Uterus (tissue), 2 donors: ENCODE results near the gene SCAPER.
"Not testable (repeated sequence)": the region's sequence is repeated elsewhere in the genome, so short reads cannot be mapped to it uniquely, and the experiment has no call there.

Experiments
- CTCF ChIP-seq, 4 experiments: fragments of 200-600 bp in 2 of 4; fragments of 450-650 bp in 2 of 4; sonication (generic) in 2 of 4; IDR thresholded peaks; one replicate each; pipeline ENCODE4 v1.5.1; 2016 to 2019; ENCODE audit warnings: antibody characterized with exemption in 4 of 4, mild to moderate bottlenecking in 2 of 4, moderate library complexity in 1 of 4
- POLR2A ChIP-seq, 2 donors: fragments of 450-650 bp; IDR thresholded peaks; one replicate each; pipeline ENCODE4 v1.6.1; 2016; ENCODE audit warnings: antibody characterized with exemption in 2 of 2, mild to moderate bottlenecking in 1 of 2, moderate library complexity in 1 of 2

GRCh38 chr15:76502185-76502584 is 403.0 kb downstream of the SCAPER start:
- not testable (repeated sequence) for TF ChIP-seq CTCF, POLR2A (IDR thresholded peaks at IDR 0.05)
